Left lobe of liver (tissue), 2 donors: ENCODE measurements around the gene MYO3B. TPM values are rescaled to one million over a fixed set of nuclear protein-coding genes. Genes with fewer than 3 reads are reported as not detected.

Source experiments
- ATAC-seq: fragments of 200-7000 bp; cut with Tn5 transposase; one replicate; pipeline ENCODE4 v1.9.1; 2020; ENCODE audit warnings: mild to moderate bottlenecking, moderate library complexity
- DNase-seq: peaks from one replicate; pipeline ENCODE4 v3.0.0-alpha.2; 2020; ENCODE audit warnings: low spot score
- total RNA-seq: library from RNA; stranded (reverse); gene quantifications from one replicate; pipeline ENCODE4 v1.2.1, GENCODE V29; 2021
- donor health status: DM: no; HTN: no; CAD: no; lungs with moderate emphysema.
- donor health status: DM: no; HTN: yes; CAD: no.

MYO3B gene
- total RNA-seq, 1 donor from 2014 or later = not detected

GRCh38 chr2:170361090-170361936 is 183.4 kb downstream of the MYO3B start:
- no peak for DNase-seq
- ATAC-seq = peak; percentile 89

- no peak for ATAC-seq
- no peak for DNase-seq
These were observed 184.4 kb downstream of the MYO3B start for GRCh38 chr2:170362313-170362870.

GRCh38 chr2:170362871-170363631 is 185.1 kb downstream of the MYO3B start:
- ATAC-seq (no peak), DNase-seq (no peak)

- DNase-seq (no peak), ATAC-seq (no peak)
These were observed 187.1 kb downstream of the MYO3B start for GRCh38 chr2:170365003-170365402.

- no peak for DNase-seq
- ATAC-seq = no peak
These were observed 187.7 kb downstream of the MYO3B start for GRCh38 chr2:170365686-170366085.

- DNase-seq = no peak
These were observed 190.4 kb downstream of the MYO3B start for GRCh38 chr2:170368370-170368769.

GRCh38 chr2:170369228-170369627 is 191.3 kb downstream of the MYO3B start:
- DNase-seq = no peak
- no peak for ATAC-seq

More at GRCh38 chr2:170368370-170368769, 190.4 kb downstream of the MYO3B start:
- no peak for ATAC-seq

- DNase-seq = no peak
- ATAC-seq = peak; percentile 31
These were observed 191.9 kb downstream of the MYO3B start for GRCh38 chr2:170369894-170370293.

GRCh38 chr2:170371231-170371998 is 193.5 kb downstream of the MYO3B start:
- no peak for ATAC-seq
- DNase-seq = no peak

GRCh38 chr2:170375192-170375591 is 197.2 kb downstream of the MYO3B start:
- DNase-seq = no peak

GRCh38 chr2:170377500-170378207 is 199.7 kb downstream of the MYO3B start:
- DNase-seq = no peak
- no peak for ATAC-seq

More at GRCh38 chr2:170375192-170375591, 197.2 kb downstream of the MYO3B start:
- no peak for ATAC-seq

- ATAC-seq = no peak
- no peak for DNase-seq
These were observed 202.3 kb downstream of the MYO3B start for GRCh38 chr2:170380267-170380666.

- ATAC-seq = no peak
- no peak for DNase-seq
These were observed 203.7 kb downstream of the MYO3B start for GRCh38 chr2:170381678-170382077.

GRCh38 chr2:170386554-170386953 is 208.6 kb downstream of the MYO3B start:
- ATAC-seq = no peak
- no peak for DNase-seq

- no peak for ATAC-seq
- DNase-seq = no peak
These were observed 213.1 kb downstream of the MYO3B start for GRCh38 chr2:170391018-170391417.

- ATAC-seq = no peak
- DNase-seq = no peak
These were observed 213.8 kb downstream of the MYO3B start for GRCh38 chr2:170391697-170392096.

GRCh38 chr2:170393861-170394498 is 216.0 kb downstream of the MYO3B start:
- no peak for ATAC-seq

GRCh38 chr2:170394641-170395387 is 216.9 kb downstream of the MYO3B start:
- DNase-seq = no peak
- ATAC-seq = no peak

More at GRCh38 chr2:170393861-170394498, 216.0 kb downstream of the MYO3B start:
- no peak for DNase-seq
